Measurements from ENCODE around the gene SEPTIN1.

GRCh38 chr16:30401768-30402425 lies 19.5 kb upstream of the SEPTIN1 start:
- TF ChIP-seq EZH2phosphoT487 (IDR thresholded peaks at IDR 0.05; ENCODE audit: borderline replicate concordance): no peak
- no peak for TF ChIP-seq CTCF (IDR thresholded peaks at IDR 0.05 in 2 of 3, conservative IDR thresholded peaks at IDR 0.05 in 1 of 3; ENCODE audit: borderline replicate concordance in 1 of 3, insufficient read depth in 1 of 3, low read depth in 2 of 3, low read length in 2 of 3)
- no peak for TF ChIP-seq RAD21 (IDR thresholded peaks at IDR 0.05; ENCODE audit: low read depth)
- no peak for TF ChIP-seq SIN3A (IDR thresholded peaks at IDR 0.05; ENCODE audit: low read depth)
- TF ChIP-seq MAX (IDR thresholded peaks at IDR 0.05): no peak
- no peak for TF ChIP-seq EGR1 (IDR thresholded peaks at IDR 0.05; ENCODE audit: low read depth)
- no peak for TF ChIP-seq SP1 (IDR thresholded peaks at IDR 0.05; ENCODE audit: low read depth)
- no peak for TF ChIP-seq REST (IDR thresholded peaks at IDR 0.05; ENCODE audit: low read depth)
- no peak for TF ChIP-seq CEBPB (IDR thresholded peaks at IDR 0.05; ENCODE audit: low read depth)
- TF ChIP-seq POLR2A (IDR thresholded peaks at IDR 0.05; ENCODE audit: borderline replicate concordance, extremely low read depth, insufficient read depth, insufficient read length): no peak

Data from HCT116 (cell line).